K562 (cell line): ENCODE data around the gene ODAD2. TPM values are rescaled to one million over a fixed set of nuclear protein-coding genes. Genes with fewer than 3 reads are reported as not detected.

Experiments used
- ATAC-seq: fragments of 200-7000 bp; cut with Tn5 transposase; 3 replicates; pipeline ENCODE4 v1.9.1; 2020; ENCODE audit warnings: moderate library complexity
- BruUV-seq: library from RNA; stranded (reverse); fragments of 400-500 nt; replicated peaks from 2 replicates; lab custom pipeline; 2021; lab: Mats Ljungman, UMichigan
- CTCF ChIA-PET: fragments of 300-600 bp; formaldehyde crosslinking; extraction: SDS; loops from one replicate; lab custom pipeline; 2021; ENCODE audit warnings: low intra/inter-chr PET ratio; lab: Yijun Ruan, JAX
- POLR2A ChIA-PET: fragments of 300-600, 350-650 bp; sonication (Branson Sonifier 250); formaldehyde crosslinking; extraction: SDS; loops from one replicate; lab custom pipeline; 2021; ENCODE audit warnings: antibody characterized with exemption, inconsistent platforms; lab: Yijun Ruan, JAX
- DNase-seq, 4 experiments: peaks; one replicate each; pipeline versions ENCODE4 v3.0.0 to v3.0.0-alpha.2; 2011 to 2018; ENCODE audit warnings: low spot score in 3 of 4, mixed read lengths in 3 of 4; ENCODE audit errors: extremely low read depth in 1 of 4
- FAIRE-seq: peaks from 2 replicates; lab custom pipeline; 2011; peaks lifted over from hg19 to GRCh38; lab: Jason Lieb, UNC
- H2AFZ ChIP-seq: 2 replicates; pipeline ENCODE4 v1.6.0; 2011; ENCODE audit warnings: low read depth, low read length, control low read depth, inconsistent platforms
- H3K27ac ChIP-seq: fragments of 200-600 bp; 3 replicates; pipeline ENCODE4 v1.8.0; 2011; ENCODE audit warnings: low read depth, mild to moderate bottlenecking, control low read depth, inconsistent platforms, low read length, moderate library complexity, mixed read lengths; ENCODE audit errors: extremely low read depth
- H3K27me3 ChIP-seq, 2 experiments: fragments of 300-600 bp in 1 of 2; 2 replicates in 1 of 2; 3 replicates in 1 of 2; pipeline versions ENCODE4 v1.6.0 to v1.8.0; 2011; ENCODE audit warnings: inconsistent platforms in 2 of 2, low read length in 2 of 2, mild to moderate bottlenecking in 1 of 2, mixed read lengths in 1 of 2, moderate library complexity in 1 of 2; ENCODE audit not compliant: control insufficient read depth in 2 of 2, insufficient read depth in 2 of 2
- H3K36me3 ChIP-seq: fragments of 300-600 bp; 3 replicates; pipeline ENCODE4 v1.8.0; 2011; ENCODE audit warnings: mild to moderate bottlenecking, low read length, inconsistent platforms; ENCODE audit not compliant: control insufficient read depth, insufficient read depth
- H3K4me1 ChIP-seq, 2 experiments: fragments of 200-600 bp in 1 of 2; replicated peaks in 1 of 2; 2 replicates in 1 of 2; 3 replicates in 1 of 2; pipeline versions ENCODE4 v1.5.1 to v1.8.0; 2011; ENCODE audit warnings: inconsistent platforms in 2 of 2, low read length in 2 of 2, mild to moderate bottlenecking in 1 of 2, mixed read lengths in 1 of 2, moderate library complexity in 1 of 2; ENCODE audit not compliant: control insufficient read depth in 2 of 2, insufficient read depth in 2 of 2
- H3K4me2 ChIP-seq: 2 replicates; pipeline ENCODE4 v1.6.1; 2011; ENCODE audit warnings: low read length, control low read depth, inconsistent platforms, mixed read lengths; ENCODE audit not compliant: insufficient read depth
- H3K4me3 ChIP-seq: fragments of 200-600 bp; sonication (generic), shearing (Covaris generic); 2 replicates; pipeline ENCODE4 v1.5.1; 2016; ENCODE audit warnings: control low read depth, inconsistent platforms
- H3K79me2 ChIP-seq: fragments of 200-600 bp; 3 replicates; pipeline ENCODE4 v1.8.0; 2011; ENCODE audit warnings: low read length, inconsistent platforms; ENCODE audit not compliant: control insufficient read depth, insufficient read depth
- H3K9ac ChIP-seq, 2 experiments: 2 replicates each; pipeline versions ENCODE4 v1.6.0 to v1.6.1; 2011; ENCODE audit warnings: low read depth in 2 of 2, low read length in 2 of 2, control low read depth in 1 of 2, inconsistent platforms in 1 of 2, mild to moderate bottlenecking in 1 of 2, mixed read lengths in 1 of 2; ENCODE audit not compliant: insufficient read depth in 1 of 2
- H3K9me1 ChIP-seq: one replicate; pipeline ENCODE4 v1.6.0; 2011; ENCODE audit warnings: inconsistent platforms, mild to moderate bottlenecking, low read length, moderate library complexity; ENCODE audit not compliant: control insufficient read depth, insufficient read depth
- H3K9me3 ChIP-seq: replicated peaks from 2 replicates; pipeline ENCODE4 v1.5.1; 2011; ENCODE audit warnings: low read depth, low read length, inconsistent platforms; ENCODE audit not compliant: control insufficient read depth, insufficient read depth
- H4K20me1 ChIP-seq: replicated peaks from 2 replicates; pipeline ENCODE4 v1.6.1; 2011; ENCODE audit warnings: low read length, inconsistent platforms, mixed read lengths; ENCODE audit not compliant: control insufficient read depth, insufficient read depth
- CBX5 ChIP-seq: IDR thresholded peaks from 2 replicates; pipeline ENCODE4 v1.6.1; 2014; ENCODE audit warnings: low read depth, borderline replicate concordance
- CHD2 ChIP-seq: IDR thresholded peaks from 2 replicates; pipeline ENCODE4 v1.6.1; 2011; ENCODE audit warnings: low read depth, low read length
- KDM4B ChIP-seq, 2 experiments: fragments of 450-650 bp in 1 of 2; sonication (generic) in 1 of 2; IDR thresholded peaks; 2 replicates each; pipeline ENCODE4 v1.6.1; 2016 to 2017; ENCODE audit warnings: borderline replicate concordance in 2 of 2, antibody characterized with exemption in 1 of 2, low read depth in 1 of 2, mild to moderate bottlenecking in 1 of 2
- NUFIP1 ChIP-seq: fragments of 450-650 bp; IDR thresholded peaks from 2 replicates; pipeline ENCODE4 v1.6.1; 2018; ENCODE audit not compliant: partially characterized antibody
- RBM15 ChIP-seq: fragments of 200-400 bp; formaldehyde crosslinking; IDR thresholded peaks from 2 replicates; pipeline ENCODE4 v1.6.1; 2018; ENCODE audit warnings: mild to moderate bottlenecking, low read length, moderate library complexity; ENCODE audit not compliant: insufficient read depth
- SREBF1 ChIP-seq: fragments of 150-350 bp; IDR thresholded peaks from 2 replicates; pipeline ENCODE4 v1.6.1; 2014; ENCODE audit warnings: antibody characterized with exemption, low read depth, low read length, borderline replicate concordance
- ZNF57 ChIP-seq: fragments of 450-650 bp; formaldehyde crosslinking; IDR thresholded peaks from 2 replicates; pipeline ENCODE4 v1.4.0; 2020; ENCODE audit warnings: mild to moderate bottlenecking, moderate library complexity
- ZNF589 ChIP-seq: fragments of 200-800 bp; sonication (Bioruptor generic); IDR thresholded peaks from 2 replicates; pipeline ENCODE4 v1.6.1; 2016; ENCODE audit warnings: low read depth, missing genetic modification characterization, missing compliant biosample characterization
- WGBS: fragments of 100-300 bp; shearing (Covaris generic); methylation state at CpG from one replicate; pipeline ENCODE4 v1.1.6; 2016; ENCODE audit warnings: low coverage, mixed read lengths; ENCODE audit not compliant: insufficient coverage; ENCODE audit errors: missing lambda C conversion rate; 5-methylcytosine and 5-hydroxymethylcytosine counted together
- in situ Hi-C: fragments of 300-500 bp; cut with MboI; formaldehyde crosslinking; loops from 4 replicates; pipeline ENCODE4 v1.15.0; 2018; ENCODE audit warnings: inconsistent platforms, mixed read lengths
- intact Hi-C: fragments of 100-400 bp; cut with micrococcal nuclease; formaldehyde crosslinking; loops from 2 replicates; pipeline ENCODE4 v1.14.2; 2022
- polyA plus RNA-seq, 8 experiments: library from polyadenylated mRNA; depleted of rRNA in 4 of 8; stranded (reverse) in 5 of 8; unstranded in 3 of 8; fragments of >200 nt; fragmentation: Nextera tagmentation in 2 of 8; fragmentation: Illumina TruSeq in 1 of 8; extraction: Ambion mirVana in 2 of 8; extraction: Trizol in 1 of 8; gene quantifications; 2 replicates each; pipeline versions ENCODE4 v1.2.1 to v1.2.3, GENCODE V29; 2011 to 2014; ENCODE audit warnings: inconsistent platforms in 1 of 8, missing spikeins in 1 of 8
- total RNA-seq, 7 experiments: library from RNA; depleted of rRNA in 6 of 7; stranded (reverse); fragments of >200 nt in 6 of 7; fragmentation: Illumina TruSeq in 2 of 7; extraction: Trizol in 2 of 7; gene quantifications; 2 replicates each; pipeline versions ENCODE4 v1.2.1 to v1.2.3, GENCODE V29; 2011 to 2021; ENCODE audit warnings: low replicate concordance in 1 of 7

The ODAD2 gene
- total and polyA plus RNA-seq, 9 of the 15 experiments (the other 6 are each of a cell fraction or from before 2014, with no cell fraction given): not detected

- Histone ChIP-seq H3K4me3 (no peak overlapping the region), H3K9me1 (no peaks in the 10 kb centered on the region), H4K20me1 (no peaks in the 10 kb centered on the region), H3K79me2 (no peaks in the 10 kb centered on the region), H3K36me3 (no peaks in the 10 kb centered on the region), H3K9me3 (no peaks in the 10 kb centered on the region), H3K27ac (no peak overlapping the region), H3K9ac (no peak overlapping the region), H3K27me3 (no peaks in the 10 kb centered on the region; a peak in 1 of 5 replicates), H3K4me2 (no peak overlapping the region), H2AFZ (no peak overlapping the region), H3K4me1 (no peaks in the 10 kb centered on the region)
- ATAC-seq (no peak), DNase-seq (no peak), FAIRE-seq (no peak)
- ChIA-PET POLR2A (no interaction called here), CTCF (no interaction called here)
- in situ Hi-C loops (no loop called here), intact Hi-C loops (no loop called here)
- 1% methylated on average over 4 of the region's 4 CpGs for WGBS
- no TSS peak for BruUV-seq
- TF ChIP-seq NUFIP1: no peak
- no peak for TF ChIP-seq CBX5
- no peak for TF ChIP-seq RBM15
- no peak for TF ChIP-seq KDM4B (IDR thresholded peaks at IDR 0.05; ENCODE audit: borderline replicate concordance in 2 of 2, low read depth in 1 of 2)
- TF ChIP-seq ZNF589 (CRISPR knock-in tag): no peak
- TF ChIP-seq CHD2: no peak
- no peak for TF ChIP-seq SREBF1
- no peak for TF ChIP-seq ZNF57 (CRISPR knock-in tag)
Measured at GRCh38 chr10:27838361-27838760, 160.5 kb downstream of the ODAD2 start.
